ENCODE measurements around the gene ESRRB. TPM values are rescaled to one million over a fixed set of nuclear protein-coding genes. Genes with fewer than 3 reads are reported as not detected.
"Not testable (repeated sequence)": the region's sequence is repeated elsewhere in the genome, so short reads cannot be mapped to it uniquely, and the experiment has no call there.

Gene ESRRB
- total RNA-seq, 2 experiments from 2014 or later: not detected

GRCh38 chr14:76518366-76518765 lies 142.4 kb downstream of the ESRRB start:
- POLR2A ChIA-PET: no interaction called here
- CTCF ChIA-PET: no interaction called here

DNA sequence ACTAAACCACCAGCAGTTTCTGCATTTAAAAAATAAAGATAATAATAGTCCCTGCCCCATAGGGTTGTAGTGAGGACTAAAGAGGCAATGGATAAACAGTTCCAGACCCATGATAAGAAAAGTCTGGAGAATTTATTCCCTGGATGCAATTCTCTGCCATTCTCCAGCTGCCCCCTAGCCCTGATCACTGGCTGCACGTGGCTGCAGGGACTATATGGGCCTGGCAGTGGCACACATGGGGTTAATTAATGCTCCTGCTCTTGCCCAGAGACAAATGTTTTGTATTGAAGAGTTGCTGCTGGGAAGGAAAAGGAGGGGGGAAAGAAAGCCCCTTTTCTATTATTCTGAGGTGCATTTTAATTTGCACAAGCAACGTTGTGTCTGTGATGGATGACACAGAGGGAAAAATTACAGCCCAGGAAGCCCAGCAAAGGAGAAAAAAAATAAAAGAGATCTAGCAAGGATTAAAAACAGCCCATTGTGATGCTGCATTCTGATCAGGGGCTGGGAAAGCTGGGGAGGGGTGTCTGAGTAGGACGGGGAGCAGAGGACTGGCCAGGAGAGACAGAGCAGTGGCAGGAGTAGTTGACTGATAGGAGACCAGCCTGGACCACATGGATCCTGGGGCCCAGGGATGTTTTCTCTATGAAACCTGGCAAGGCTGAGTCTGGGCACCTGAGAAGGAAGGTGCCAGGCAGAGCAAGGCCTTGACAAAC lies 149.3 kb downstream of the ESRRB start:
- ChIA-PET CTCF (no interaction called here), POLR2A (no interaction called here)

GRCh38 chr14:76531085-76531484 lies 155.1 kb downstream of the ESRRB start:
- POLR2A ChIA-PET: no interaction called here
- CTCF ChIA-PET: no interaction called here

- ChIA-PET POLR2A (no interaction called here), CTCF (no interaction called here)
Observed at GRCh38 chr14:76531821-76532318, 155.9 kb downstream of the ESRRB start.

- POLR2A ChIA-PET, CTCF ChIA-PET: not testable (repeated sequence)
Observed at GRCh38 chr14:76536636-76537035, 160.7 kb downstream of the ESRRB start.

- POLR2A ChIA-PET: no interaction called here
- CTCF ChIA-PET: no interaction called here
Observed at GRCh38 chr14:76537906-76538647, 162.1 kb downstream of the ESRRB start.

DNA sequence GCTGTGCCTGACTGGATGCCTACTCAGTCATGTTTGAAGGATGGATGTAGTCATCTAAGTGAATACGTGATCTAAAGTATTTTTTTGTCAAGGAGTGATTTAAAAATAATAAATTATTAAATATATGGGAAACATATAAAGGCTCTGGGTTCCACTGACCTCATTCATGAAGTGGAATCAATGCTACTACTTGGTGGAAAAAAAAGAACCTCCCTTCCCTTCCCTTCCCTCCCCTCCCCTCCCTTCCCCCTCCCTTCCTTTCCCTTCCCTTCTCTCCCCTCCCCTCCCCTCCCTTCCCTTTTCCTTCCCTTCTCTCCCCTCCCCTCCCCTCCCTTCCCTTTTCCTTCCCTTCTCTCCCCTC lies 162.7 kb downstream of the ESRRB start:
- CTCF ChIA-PET: no interaction called here

GRCh38 chr14:76539130-76539529 lies 163.2 kb downstream of the ESRRB start:
- ChIA-PET CTCF (no interaction called here), POLR2A (no interaction called here)

More for the DNA sequence above, 162.7 kb downstream of the ESRRB start:
- POLR2A ChIA-PET: no interaction called here

DNA sequence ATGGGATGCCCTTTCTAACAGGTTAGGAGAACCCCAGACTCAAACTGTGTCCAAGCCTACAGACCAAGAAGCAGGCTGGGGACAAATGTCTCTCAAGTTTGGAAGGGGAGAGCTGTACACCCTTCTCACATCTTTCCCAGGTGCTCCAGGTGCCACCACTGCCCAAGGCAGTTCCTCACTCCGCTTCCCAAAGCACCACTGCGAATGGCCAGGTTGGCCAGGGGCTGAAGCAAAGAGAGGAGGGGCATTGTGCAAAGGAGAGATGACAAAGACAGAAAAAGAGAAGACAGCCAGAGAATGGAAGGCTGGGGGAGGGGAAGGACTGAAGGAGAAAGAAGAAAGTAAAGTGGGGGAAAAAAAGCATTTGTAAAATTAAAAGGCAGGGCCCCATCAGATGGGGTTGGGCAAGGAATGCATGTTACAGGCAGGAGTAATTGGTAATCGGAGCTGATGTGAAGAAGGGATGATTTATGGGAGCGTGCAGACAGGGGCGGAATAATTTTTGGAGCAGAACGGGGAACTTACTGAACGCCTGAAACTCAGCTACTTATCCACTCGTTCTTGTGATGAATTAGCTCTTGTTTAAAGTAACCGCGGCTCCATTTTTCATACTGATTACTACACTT lies 165.8 kb downstream of the ESRRB start:
- ChIA-PET CTCF (no interaction called here), POLR2A (no interaction called here)

DNA sequence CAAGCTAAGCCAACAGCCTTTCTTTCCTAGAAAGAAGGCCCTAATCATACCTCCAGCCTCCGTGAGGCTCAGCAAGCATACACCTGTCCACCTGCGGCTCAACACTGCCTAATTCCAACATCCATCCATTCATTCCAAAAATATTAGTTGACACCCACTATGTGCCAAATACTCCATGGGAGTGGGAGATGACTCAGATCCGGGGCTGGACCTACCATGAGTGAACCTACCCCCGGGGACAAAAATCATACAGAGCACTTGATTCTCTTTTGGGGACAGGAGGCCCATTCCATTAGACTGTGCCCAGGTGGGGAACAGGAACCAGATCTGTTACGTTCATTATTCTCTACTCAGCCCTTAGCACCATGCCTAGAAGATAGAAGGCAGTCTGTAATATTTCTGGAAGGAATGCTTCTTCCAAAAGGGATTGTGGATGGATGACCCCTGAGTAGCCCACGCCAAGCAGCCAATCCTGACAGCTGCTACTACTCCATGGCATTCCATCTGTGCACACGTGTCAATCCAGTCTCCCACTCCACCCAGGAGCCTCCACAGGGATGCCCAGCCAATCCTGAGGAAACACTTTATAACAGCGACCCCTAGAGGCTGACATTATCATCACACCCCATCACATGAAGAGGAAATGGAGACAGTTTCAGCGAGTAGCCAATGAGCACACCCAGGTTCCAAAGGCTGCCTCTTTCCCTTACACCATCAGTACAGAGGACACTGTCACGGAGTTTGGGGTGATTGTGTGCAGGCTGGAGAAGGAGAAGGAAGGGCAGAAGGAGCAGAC lies 170.7 kb downstream of the ESRRB start:
- ChIA-PET CTCF (no interaction called here), POLR2A (no interaction called here)

DNA sequence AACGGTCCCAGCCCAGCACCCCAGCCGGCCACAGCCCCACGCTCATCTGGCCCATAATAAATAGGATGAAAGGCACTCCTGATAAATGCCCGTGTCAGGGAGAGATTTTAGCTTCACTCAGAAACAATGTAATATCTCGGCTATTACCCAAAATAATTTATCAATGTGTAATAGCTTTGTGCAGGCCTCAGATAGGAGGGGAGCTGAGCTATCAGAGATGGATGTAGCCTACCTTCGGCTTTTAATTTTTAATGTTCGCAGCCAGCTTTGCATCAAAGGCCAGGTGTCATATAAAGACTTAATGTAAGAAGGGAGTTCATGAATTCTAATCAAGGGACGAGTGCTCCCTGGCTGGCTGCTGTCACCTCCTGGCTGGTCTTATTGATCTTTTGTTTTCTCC lies 171.9 kb downstream of the ESRRB start:
- ChIA-PET CTCF (no interaction called here), POLR2A (no interaction called here)

- ChIA-PET CTCF (no interaction called here), POLR2A (no interaction called here)
Observed at GRCh38 chr14:76550534-76550933, 174.6 kb downstream of the ESRRB start.

DNA sequence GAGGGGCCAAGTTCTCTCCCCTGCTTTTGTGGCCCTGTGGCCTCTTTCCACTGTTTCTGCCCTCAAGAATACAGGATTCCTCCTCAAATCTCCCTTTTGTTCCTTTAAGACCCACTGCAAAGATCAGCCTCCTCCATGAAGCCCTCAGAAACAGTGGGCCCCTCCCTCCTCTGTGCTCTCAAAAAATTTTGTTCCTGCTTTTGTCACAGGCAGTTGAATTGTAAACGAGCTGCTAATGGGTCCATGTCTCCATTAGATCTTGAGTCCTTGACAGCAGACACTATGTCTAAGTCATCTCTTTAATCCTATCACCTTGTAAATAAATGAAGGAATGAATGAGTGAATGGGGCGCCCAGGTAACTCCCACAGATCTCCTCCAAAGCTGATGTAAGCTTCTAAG lies 175.2 kb downstream of the ESRRB start:
- CTCF ChIA-PET: no interaction called here
- POLR2A ChIA-PET: no interaction called here

Other genes with a start within 250 kb of the ESRRB start
- 10 to 100 TPM; 36.9 to 40.0 TPM for gene GPATCH2L, start 224.2 kb upstream of the ESRRB start, total RNA-seq